Activated naive CD8-positive, alpha-beta T cell treated with anti-CD3 and anti-CD28 coated beads for 36 hours (primary cell): ENCODE measurements around the gene EDRF1. TPM values are rescaled to one million over a fixed set of nuclear protein-coding genes. Genes with fewer than 3 reads are reported as not detected.
"Not testable (repeated sequence)": the region's sequence is repeated elsewhere in the genome, so short reads cannot be mapped to it uniquely, and the experiment has no call there.

ENCODE experiments used
- DNase-seq: peaks from one replicate; pipeline ENCODE4 v3.0.0; 2021
- H3K27ac Mint-ChIP-seq: one replicate; pipeline ENCODE4 v1.8.0; 2022; ENCODE audit warnings: mild to moderate bottlenecking, moderate library complexity, mixed read lengths
- H3K27me3 Mint-ChIP-seq: one replicate; pipeline ENCODE4 v1.8.0; 2022; ENCODE audit warnings: mild to moderate bottlenecking, mixed read lengths
- H3K36me3 Mint-ChIP-seq: one replicate; pipeline ENCODE4 v1.8.0; 2021; ENCODE audit warnings: mild to moderate bottlenecking, mixed read lengths
- H3K4me1 Mint-ChIP-seq: one replicate; pipeline ENCODE4 v1.8.0; 2021; ENCODE audit warnings: mixed read lengths
- H3K4me3 Mint-ChIP-seq: one replicate; pipeline ENCODE4 v1.8.0; 2022; ENCODE audit warnings: mild to moderate bottlenecking, moderate library complexity, mixed read lengths
- H3K9me3 Mint-ChIP-seq: one replicate; pipeline ENCODE4 v1.8.0; 2022; ENCODE audit warnings: mixed read lengths
- total RNA-seq, 2 experiments: library from RNA; stranded (reverse); gene quantifications; one replicate each; pipeline ENCODE4 v1.2.3, GENCODE V29; 2021

EDRF1 gene
- total RNA-seq, 2 experiments from 2014 or later = 28.1 to 30.6 TPM

- no peaks in the 10 kb centered on the region for H3K4me1 Mint-ChIP-seq
- H3K27me3 Mint-ChIP-seq = no peaks in the 10 kb centered on the region
- DNase-seq = no peak
- H3K27ac Mint-ChIP-seq = no peak overlapping the region
- peaks cover 3% of the 10 kb centered on the region for H3K9me3 Mint-ChIP-seq
- no peak overlapping the region for H3K4me3 Mint-ChIP-seq
- H3K36me3 Mint-ChIP-seq = no peaks in the 10 kb centered on the region
Observed at GRCh38 chr10:125698481-125698998, 21.0 kb upstream of the EDRF1 start.

- Mint-ChIP-seq H3K4me1 (no peaks in the 10 kb centered on the region), H3K9me3 (peaks cover 3% of the 10 kb centered on the region), H3K36me3 (no peaks in the 10 kb centered on the region), H3K27ac (no peak overlapping the region), H3K27me3 (no peaks in the 10 kb centered on the region), H3K4me3 (no peak overlapping the region)
- no peak for DNase-seq
Observed at GRCh38 chr10:125699562-125700143, 19.9 kb upstream of the EDRF1 start.

GRCh38 chr10:125700355-125700911, 19.1 kb upstream of the EDRF1 start:
- no peak for DNase-seq
- Mint-ChIP-seq H3K27me3 (no peaks in the 10 kb centered on the region), H3K4me1 (no peaks in the 10 kb centered on the region), H3K36me3 (no peaks in the 10 kb centered on the region), H3K27ac (no peak overlapping the region), H3K4me3 (no peak overlapping the region), H3K9me3 (peaks cover 3% of the 10 kb centered on the region)

GRCh38 chr10:125707541-125708468, 11.7 kb upstream of the EDRF1 start:
- Mint-ChIP-seq H3K27me3 (peaks cover 6% of the 10 kb centered on the region), H3K27ac (no peak overlapping the region), H3K9me3 (peaks cover 10% of the 10 kb centered on the region), H3K4me1 (no peaks in the 10 kb centered on the region), H3K4me3 (no peak overlapping the region), H3K36me3 (peaks cover 3% of the 10 kb centered on the region)
- DNase-seq = no peak

GRCh38 chr10:125708971-125709503, 10.5 kb upstream of the EDRF1 start:
- H3K4me3 Mint-ChIP-seq = no peak overlapping the region
- no peak overlapping the region for H3K27ac Mint-ChIP-seq
- H3K27me3 Mint-ChIP-seq = peaks cover 6% of the 10 kb centered on the region
- peaks cover 13% of the 10 kb centered on the region for H3K9me3 Mint-ChIP-seq
- DNase-seq = no peak
- peaks cover 3% of the 10 kb centered on the region for H3K36me3 Mint-ChIP-seq
- H3K4me1 Mint-ChIP-seq = no peaks in the 10 kb centered on the region

- no peak for DNase-seq
- no peak overlapping the region for H3K4me3 Mint-ChIP-seq
- H3K27me3 Mint-ChIP-seq = peaks cover 6% of the 10 kb centered on the region
- no peak overlapping the region for H3K27ac Mint-ChIP-seq
- no peaks in the 10 kb centered on the region for H3K4me1 Mint-ChIP-seq
- peaks cover 4% of the 10 kb centered on the region for H3K36me3 Mint-ChIP-seq
- H3K9me3 Mint-ChIP-seq = peaks cover 15% of the 10 kb centered on the region
Observed at GRCh38 chr10:125709553-125710474, 9.7 kb upstream of the EDRF1 start.

GRCh38 chr10:125711110-125711750, 8.3 kb upstream of the EDRF1 start:
- Mint-ChIP-seq H3K36me3 (peaks cover 6% of the 10 kb centered on the region), H3K4me1 (no peaks in the 10 kb centered on the region), H3K4me3 (no peak overlapping the region), H3K27me3 (peaks cover 6% of the 10 kb centered on the region), H3K27ac (no peak overlapping the region), H3K9me3 (peaks cover 15% of the 10 kb centered on the region)
- DNase-seq = no peak

- not testable (repeated sequence) for H3K4me3 Mint-ChIP-seq, H3K4me1 Mint-ChIP-seq, H3K27ac Mint-ChIP-seq, H3K36me3 Mint-ChIP-seq, H3K27me3 Mint-ChIP-seq, DNase-seq
- peaks cover 17% of the 10 kb centered on the region for H3K9me3 Mint-ChIP-seq
Observed at GRCh38 chr10:125714728-125715127, 4.8 kb upstream of the EDRF1 start.

GRCh38 chr10:125720002-125720382, 483 bp downstream of the EDRF1 start:
- Mint-ChIP-seq H3K27me3 (no peaks in the 10 kb centered on the region), H3K4me3 (peak overlapping the region; percentile 95), H3K36me3 (peaks cover 30% of the 10 kb centered on the region), H3K4me1 (peaks cover 25% of the 10 kb centered on the region), H3K27ac (peak overlapping the region; percentile 96), H3K9me3 (peaks cover 3% of the 10 kb centered on the region)
- no peak for DNase-seq

- Mint-ChIP-seq H3K4me3 (peak overlapping the region; percentile 95), H3K27me3 (no peaks in the 10 kb centered on the region), H3K36me3 (peaks cover 35% of the 10 kb centered on the region), H3K4me1 (peaks cover 25% of the 10 kb centered on the region), H3K27ac (peak overlapping the region; percentile 48), H3K9me3 (peaks cover 3% of the 10 kb centered on the region)
- no peak for DNase-seq
Observed at GRCh38 chr10:125721035-125721434, 1.5 kb downstream of the EDRF1 start.

GRCh38 chr10:125722811-125723210, 3.3 kb downstream of the EDRF1 start:
- Mint-ChIP-seq H3K27ac (peak overlapping the region; percentile 14), H3K27me3 (no peaks in the 10 kb centered on the region), H3K4me1 (peaks cover 25% of the 10 kb centered on the region), H3K4me3 (no peak overlapping the region), H3K36me3 (peaks cover 36% of the 10 kb centered on the region), H3K9me3 (no peaks in the 10 kb centered on the region)
- no peak for DNase-seq

- H3K4me1 Mint-ChIP-seq = peaks cover 9% of the 10 kb centered on the region
- no peaks in the 10 kb centered on the region for H3K9me3 Mint-ChIP-seq
- peaks cover 32% of the 10 kb centered on the region for H3K36me3 Mint-ChIP-seq
- H3K27me3 Mint-ChIP-seq = no peaks in the 10 kb centered on the region
- H3K27ac Mint-ChIP-seq = no peak overlapping the region
- H3K4me3 Mint-ChIP-seq = no peak overlapping the region
- no peak for DNase-seq
Observed at GRCh38 chr10:125726914-125727313, 7.4 kb downstream of the EDRF1 start.

GRCh38 chr10:125727436-125727835, 7.9 kb downstream of the EDRF1 start:
- Mint-ChIP-seq H3K9me3 (no peaks in the 10 kb centered on the region), H3K27ac (no peak overlapping the region), H3K36me3 (peaks cover 32% of the 10 kb centered on the region), H3K27me3 (no peaks in the 10 kb centered on the region), H3K4me3 (no peak overlapping the region), H3K4me1 (peaks cover 5% of the 10 kb centered on the region)
- no peak for DNase-seq

GRCh38 chr10:125734148-125734547, 14.6 kb downstream of the EDRF1 start:
- Mint-ChIP-seq H3K27me3 (no peaks in the 10 kb centered on the region), H3K36me3 (peaks cover 27% of the 10 kb centered on the region), H3K27ac (no peak overlapping the region), H3K4me3 (no peak overlapping the region), H3K9me3 (no peaks in the 10 kb centered on the region), H3K4me1 (no peaks in the 10 kb centered on the region)
- DNase-seq = no peak
